OCI-LY1 (cell line): Measurements from ENCODE around the gene KCNK4.

Experiments
- H2AFZ ChIP-seq: fragments of 200-600 bp; sonication (generic), shearing (Covaris generic); 2 replicates; pipeline ENCODE4 v1.6.0; 2014; ENCODE audit warnings: antibody characterized with exemption, mild to moderate bottlenecking, low read length
- H3F3A ChIP-seq: fragments of 200-600 bp; sonication (generic), shearing (Covaris generic); 2 replicates; pipeline ENCODE4 v1.6.0; 2014; ENCODE audit warnings: mild to moderate bottlenecking, antibody characterized with exemption, low read length, moderate library complexity; ENCODE audit not compliant: insufficient read depth
- H3K27ac ChIP-seq: fragments of 200-600 bp; sonication (generic); 2 replicates; pipeline ENCODE4 v1.5.1; 2014; ENCODE audit warnings: low read length, mixed run types, mild to moderate bottlenecking, low read depth; ENCODE audit not compliant: poor library complexity, severe bottlenecking
- H3K27me3 ChIP-seq: fragments of 200-600 bp; sonication (generic); 2 replicates; pipeline ENCODE4 v1.6.0; 2014; ENCODE audit warnings: antibody characterized with exemption, mild to moderate bottlenecking, low read length, moderate library complexity; ENCODE audit not compliant: insufficient read depth
- H3K36me3 ChIP-seq: fragments of 200-600 bp; sonication (generic); 2 replicates; pipeline ENCODE4 v1.6.1; 2014; ENCODE audit warnings: mild to moderate bottlenecking, antibody characterized with exemption, low read length, moderate library complexity, mixed read lengths; ENCODE audit not compliant: insufficient read depth
- H3K4me1 ChIP-seq: fragments of 200-600 bp; sonication (generic); 2 replicates; pipeline ENCODE4 v1.5.1; 2014; ENCODE audit warnings: mild to moderate bottlenecking, low read length, moderate library complexity; ENCODE audit not compliant: insufficient read depth, severe bottlenecking
- H3K4me2 ChIP-seq: fragments of 200-600 bp; sonication (generic), shearing (Covaris generic); 2 replicates; pipeline ENCODE4 v1.6.1; 2014; ENCODE audit warnings: low read length
- H3K4me3 ChIP-seq: fragments of 200-600 bp; sonication (generic); 2 replicates; pipeline ENCODE4 v1.5.1; 2014; ENCODE audit warnings: low read length, low read depth, mild to moderate bottlenecking, mixed read lengths; ENCODE audit not compliant: poor library complexity, severe bottlenecking
- H3K79me2 ChIP-seq: fragments of 200-600 bp; shearing (Covaris generic); 2 replicates; pipeline ENCODE4 v1.6.1; 2016; ENCODE audit warnings: mixed run types, low read length, mixed read lengths; ENCODE audit not compliant: insufficient read depth
- H3K9ac ChIP-seq: fragments of 200-600 bp; sonication (generic), shearing (Covaris generic); 2 replicates; pipeline ENCODE4 v1.6.1; 2014; ENCODE audit warnings: mild to moderate bottlenecking, low read length, mixed read lengths
- H3K9me2 ChIP-seq: fragments of 200-600 bp; sonication (generic), shearing (Covaris generic); 2 replicates; pipeline ENCODE4 v1.6.1; 2014; ENCODE audit warnings: low read depth, mild to moderate bottlenecking, low read length, mixed read lengths
- H3K9me3 ChIP-seq: fragments of 200-600 bp; shearing (Covaris generic); 2 replicates; pipeline ENCODE4 v1.6.1; 2014; ENCODE audit warnings: low read length, mixed read lengths
- H4K20me1 ChIP-seq: fragments of 200-600 bp; sonication (generic), shearing (Covaris generic); 2 replicates; pipeline ENCODE4 v1.6.0; 2016; ENCODE audit warnings: mild to moderate bottlenecking, low read length; ENCODE audit not compliant: insufficient read depth
- EZH2 ChIP-seq: fragments of 200-600 bp; sonication (generic), shearing (Covaris generic); IDR thresholded peaks from 2 replicates; pipeline ENCODE4 v1.8.0; 2017; ENCODE audit warnings: borderline replicate concordance, mixed run types, mild to moderate bottlenecking, antibody characterized with exemption, low read length, moderate library complexity, mixed read lengths
- TF ChIP-seq, protein P1 (sequence below): fragments of 200-600 bp; sonication (generic), shearing (Covaris generic); IDR thresholded peaks from 2 replicates; pipeline ENCODE4 v1.5.1; 2017; ENCODE audit warnings: mild to moderate bottlenecking, antibody characterized with exemption, low read length, moderate library complexity, mixed read lengths

KCNK4 gene

DNA sequence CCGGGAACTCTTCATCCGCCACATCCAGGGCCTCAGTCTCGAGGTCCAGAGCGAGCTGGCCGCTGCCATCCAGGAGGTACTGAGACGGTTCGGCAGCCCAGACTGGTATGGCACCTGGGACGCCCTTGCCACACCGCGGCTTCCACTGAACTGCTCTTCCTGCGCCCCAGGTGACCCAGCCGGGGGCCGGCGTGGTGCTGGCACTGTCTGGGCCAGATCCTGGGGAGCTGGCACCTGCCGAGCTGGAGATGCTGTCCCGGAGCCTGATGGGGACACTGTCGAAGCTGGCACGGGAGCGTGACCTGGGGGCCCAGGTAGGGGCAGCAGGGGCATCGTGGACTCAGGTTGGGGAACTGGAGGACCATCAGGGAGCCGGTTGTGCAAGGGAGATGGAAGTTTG lies 50.3 kb downstream of the KCNK4 start:
- H3K4me1 ChIP-seq, result peaks cover 30% of the 10 kb centered on the region
- no peaks in the 10 kb centered on the region for H4K20me1 ChIP-seq
- H3K9me2 ChIP-seq, result no peaks in the 10 kb centered on the region
- peak overlapping the region; percentile 93 for H3K4me2 ChIP-seq
- H3K27me3 ChIP-seq, result no peaks in the 10 kb centered on the region
- TF ChIP-seq, protein P1, sequence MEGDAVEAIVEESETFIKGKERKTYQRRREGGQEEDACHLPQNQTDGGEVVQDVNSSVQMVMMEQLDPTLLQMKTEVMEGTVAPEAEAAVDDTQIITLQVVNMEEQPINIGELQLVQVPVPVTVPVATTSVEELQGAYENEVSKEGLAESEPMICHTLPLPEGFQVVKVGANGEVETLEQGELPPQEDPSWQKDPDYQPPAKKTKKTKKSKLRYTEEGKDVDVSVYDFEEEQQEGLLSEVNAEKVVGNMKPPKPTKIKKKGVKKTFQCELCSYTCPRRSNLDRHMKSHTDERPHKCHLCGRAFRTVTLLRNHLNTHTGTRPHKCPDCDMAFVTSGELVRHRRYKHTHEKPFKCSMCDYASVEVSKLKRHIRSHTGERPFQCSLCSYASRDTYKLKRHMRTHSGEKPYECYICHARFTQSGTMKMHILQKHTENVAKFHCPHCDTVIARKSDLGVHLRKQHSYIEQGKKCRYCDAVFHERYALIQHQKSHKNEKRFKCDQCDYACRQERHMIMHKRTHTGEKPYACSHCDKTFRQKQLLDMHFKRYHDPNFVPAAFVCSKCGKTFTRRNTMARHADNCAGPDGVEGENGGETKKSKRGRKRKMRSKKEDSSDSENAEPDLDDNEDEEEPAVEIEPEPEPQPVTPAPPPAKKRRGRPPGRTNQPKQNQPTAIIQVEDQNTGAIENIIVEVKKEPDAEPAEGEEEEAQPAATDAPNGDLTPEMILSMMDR, result no peak
- no peak for TF ChIP-seq EZH2
- H3K9me3 ChIP-seq, result no peaks in the 10 kb centered on the region
- peak overlapping the region; percentile 70 for H3K4me3 ChIP-seq
- peak overlapping the region; percentile 78 for H3K27ac ChIP-seq
- no peaks in the 10 kb centered on the region for H3K79me2 ChIP-seq
- H3F3A ChIP-seq, result no peaks in the 10 kb centered on the region
- no peak overlapping the region for H2AFZ ChIP-seq
- peak overlapping the region; percentile 47; the same call in 1 of the 2 replicates for H3K9ac ChIP-seq
- H3K36me3 ChIP-seq, result peaks cover 36% of the 10 kb centered on the region; the same call in 1 of the 2 replicates

DNA sequence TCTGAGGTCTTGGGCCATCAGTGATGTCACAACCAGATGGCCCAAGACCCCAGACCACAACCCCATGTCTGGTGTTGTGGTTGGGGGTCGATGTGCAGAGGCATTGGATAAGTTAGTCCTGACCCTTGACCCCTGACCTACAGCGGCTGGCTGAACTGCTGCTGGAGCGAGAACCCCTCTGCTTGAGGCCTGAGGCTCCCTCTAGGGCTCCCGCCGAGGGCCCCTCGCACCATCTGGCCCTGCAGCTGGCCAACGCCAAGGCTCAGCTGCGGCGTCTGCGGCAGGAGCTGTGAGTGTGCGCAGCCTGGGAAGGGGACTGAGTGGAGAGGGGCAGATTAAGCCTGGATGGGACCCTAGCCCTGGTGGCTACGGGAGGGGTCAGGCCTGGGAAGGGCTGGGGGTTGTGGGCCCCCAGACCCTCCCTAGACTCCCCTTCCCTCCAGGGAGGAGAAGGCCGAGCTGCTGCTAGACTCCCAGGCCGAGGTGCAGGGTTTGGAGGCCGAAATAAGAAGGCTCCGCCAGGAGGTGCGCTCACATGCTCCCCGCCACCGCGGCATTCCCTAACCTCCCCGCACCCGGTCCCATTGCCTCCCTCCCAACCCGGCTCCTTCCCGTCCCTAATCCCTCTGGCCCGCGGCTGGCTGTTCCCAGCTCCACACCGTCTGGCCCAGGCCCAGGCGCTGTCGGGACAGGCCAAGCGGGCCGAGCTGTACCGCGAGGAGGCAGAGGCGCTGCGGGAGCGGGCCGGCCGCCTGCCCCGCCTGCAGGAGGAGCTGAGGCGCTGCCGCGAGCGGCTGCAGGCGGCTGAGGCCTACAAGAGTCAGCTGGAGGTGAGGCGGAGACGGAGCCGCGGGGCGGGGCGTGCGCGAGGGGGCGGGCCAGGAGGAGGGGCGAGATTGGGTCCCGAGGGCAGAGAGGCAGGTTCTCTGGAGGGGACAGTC lies 51.0 kb downstream of the KCNK4 start:
- Histone ChIP-seq H3K9me2 (no peaks in the 10 kb centered on the region), H3K27ac (peak overlapping the region; percentile 78), H3K4me1 (peaks cover 30% of the 10 kb centered on the region), H3K9me3 (no peaks in the 10 kb centered on the region), H3K9ac (peak overlapping the region; percentile 47; the same call in 1 of the 2 replicates), H3K79me2 (no peaks in the 10 kb centered on the region), H3F3A (no peaks in the 10 kb centered on the region), H3K4me3 (peak overlapping the region; percentile 70), H3K36me3 (peaks cover 36% of the 10 kb centered on the region; the same call in 1 of the 2 replicates), H2AFZ (no peak overlapping the region), H3K4me2 (peak overlapping the region; percentile 93), H3K27me3 (no peaks in the 10 kb centered on the region), H4K20me1 (no peaks in the 10 kb centered on the region)
- TF ChIP-seq EZH2, result no peak
- TF ChIP-seq, protein P1, result peak; percentile 52

DNA sequence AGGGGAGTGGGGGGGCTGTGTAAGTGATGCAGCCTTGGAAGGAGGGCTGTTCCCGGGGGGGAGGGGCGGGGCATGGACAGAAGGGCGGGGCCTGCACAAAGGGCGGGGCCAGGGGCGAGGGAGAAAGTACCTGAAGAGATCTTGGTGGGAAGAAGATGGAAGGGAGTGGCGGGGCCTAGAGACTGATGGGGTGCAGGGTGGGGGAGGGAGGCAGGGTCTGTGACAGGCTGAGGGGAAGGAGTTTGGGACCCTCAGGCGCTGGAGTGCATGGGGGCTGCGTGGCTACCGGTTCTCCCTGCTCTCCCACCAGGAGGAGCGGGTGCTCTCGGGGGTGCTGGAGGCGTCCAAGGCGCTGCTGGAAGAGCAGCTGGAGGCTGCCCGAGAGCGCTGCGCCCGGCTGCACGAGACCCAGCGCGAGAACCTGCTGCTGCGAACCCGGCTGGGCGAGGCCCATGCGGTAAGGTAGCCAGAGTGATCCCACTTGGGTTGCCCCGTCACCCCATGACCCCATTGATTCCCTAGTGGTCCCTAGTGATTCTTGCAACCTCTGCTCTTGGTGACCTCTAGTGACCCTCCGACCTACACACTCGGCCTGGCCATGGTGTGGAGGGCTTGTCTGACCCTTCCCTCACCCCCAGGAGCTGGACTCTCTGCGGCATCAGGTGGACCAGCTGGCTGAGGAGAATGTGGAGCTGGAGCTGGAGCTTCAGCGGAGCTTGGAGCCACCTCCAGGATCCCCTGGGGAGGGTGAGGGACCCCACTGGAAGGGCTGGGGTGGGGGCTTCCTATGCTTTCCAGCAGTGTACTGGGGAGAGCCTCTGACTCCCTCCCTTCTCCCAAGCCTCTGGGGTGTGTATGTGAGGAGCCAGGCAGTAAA lies 52.0 kb downstream of the KCNK4 start:
- Histone ChIP-seq H3K36me3 (peaks cover 34% of the 10 kb centered on the region; the same call in 1 of the 2 replicates), H3K79me2 (no peaks in the 10 kb centered on the region), H3K27me3 (no peaks in the 10 kb centered on the region), H3K9me3 (no peaks in the 10 kb centered on the region), H3F3A (no peaks in the 10 kb centered on the region), H3K4me3 (peak overlapping the region; percentile 70), H3K4me1 (peaks cover 30% of the 10 kb centered on the region), H4K20me1 (no peaks in the 10 kb centered on the region), H3K27ac (no peak overlapping the region), H2AFZ (no peak overlapping the region), H3K9me2 (no peaks in the 10 kb centered on the region), H3K4me2 (peak overlapping the region; percentile 93; the same call in 1 of the 2 replicates), H3K9ac (no peak overlapping the region)
- TF ChIP-seq, protein P1, result no peak
- no peak for TF ChIP-seq EZH2
